Neural progenitor cell (in vitro differentiated cells): ENCODE data around the gene BRINP3. TPM values are rescaled to one million over a fixed set of nuclear protein-coding genes. Genes with fewer than 3 reads are reported as not detected.

Source experiments
- DNase-seq: peaks from one replicate; pipeline ENCODE4 v3.0.0-alpha.2; 2016; ENCODE audit warnings: low spot score
- H2AFZ ChIP-seq: fragments of 200-600 bp; sonication (generic); replicated peaks from 2 replicates; pipeline ENCODE4 v1.6.1; 2016; ENCODE audit warnings: antibody characterized with exemption
- H3F3A ChIP-seq: fragments of 200-600 bp; sonication (generic); 2 replicates; pipeline ENCODE4 v1.6.1; 2016; ENCODE audit warnings: antibody characterized with exemption, low read depth
- H3K27ac ChIP-seq: fragments of 200-600 bp; sonication (generic); 2 replicates; pipeline ENCODE4 v1.5.1; 2016; ENCODE audit warnings: mild to moderate bottlenecking
- H3K27me3 ChIP-seq: fragments of 200-600 bp; sonication (generic); 2 replicates; pipeline ENCODE4 v1.6.1; 2016; ENCODE audit warnings: mild to moderate bottlenecking, moderate library complexity
- H3K36me3 ChIP-seq: fragments of 200-600 bp; sonication (generic); 2 replicates; pipeline ENCODE4 v1.5.1; 2016
- H3K4me1 ChIP-seq: fragments of 200-600 bp; sonication (generic); 2 replicates; pipeline ENCODE4 v1.6.1; 2016; ENCODE audit warnings: mixed run types
- H3K4me2 ChIP-seq: fragments of 200-600 bp; sonication (generic); 2 replicates; pipeline ENCODE4 v1.6.1; 2016
- H3K4me3 ChIP-seq: fragments of 200-600 bp; sonication (generic); 2 replicates; pipeline ENCODE4 v1.5.1; 2016
- H3K79me2 ChIP-seq: fragments of 200-600 bp; sonication (generic); 2 replicates; pipeline ENCODE4 v1.6.1; 2016; ENCODE audit warnings: low read depth
- H3K9ac ChIP-seq: fragments of 200-600 bp; sonication (generic); 2 replicates; pipeline ENCODE4 v1.6.1; 2016
- H3K9me3 ChIP-seq: fragments of 200-600 bp; sonication (generic); 2 replicates; pipeline ENCODE4 v1.5.1; 2016; ENCODE audit warnings: low read depth
- H4K20me1 ChIP-seq: fragments of 200-600 bp; sonication (generic); 2 replicates; pipeline ENCODE4 v1.6.1; 2016; ENCODE audit warnings: low read depth
- H3K27ac Mint-ChIP-seq: 3 replicates; pipeline ENCODE4 v1.8.0; 2021; ENCODE audit warnings: mixed read lengths
- H3K27me3 Mint-ChIP-seq: 2 replicates; pipeline ENCODE4 v1.8.0; 2022; ENCODE audit warnings: low read depth, mild to moderate bottlenecking, inconsistent platforms, moderate library complexity, mixed read lengths; ENCODE audit not compliant: insufficient read depth
- H3K36me3 Mint-ChIP-seq: 3 replicates; pipeline ENCODE4 v1.8.0; 2021; ENCODE audit warnings: mixed read lengths
- H3K4me1 Mint-ChIP-seq: 3 replicates; pipeline ENCODE4 v1.8.0; 2021; ENCODE audit warnings: mixed read lengths
- H3K4me3 Mint-ChIP-seq: 3 replicates; pipeline ENCODE4 v1.8.0; 2021; ENCODE audit warnings: mild to moderate bottlenecking, moderate library complexity, mixed read lengths
- H3K9me3 Mint-ChIP-seq: 3 replicates; pipeline ENCODE4 v1.8.0; 2020; ENCODE audit warnings: mixed read lengths
- EZH2 ChIP-seq: fragments of 200-600 bp; sonication (generic); IDR thresholded peaks from 2 replicates; pipeline ENCODE4 v1.6.1; 2017; ENCODE audit warnings: antibody characterized with exemption, mild to moderate bottlenecking, moderate library complexity
- EZH2phosphoT487 ChIP-seq: fragments of 200-600 bp; sonication (generic); IDR thresholded peaks from 2 replicates; pipeline ENCODE4 v1.6.1; 2017; ENCODE audit warnings: antibody characterized with exemption
- total RNA-seq: library from RNA; depleted of rRNA; stranded (reverse); fragments of >200 nt; gene quantifications from 2 replicates; pipeline ENCODE4 v1.2.3, GENCODE V29; 2015; ENCODE audit warnings: low replicate concordance
- TF ChIP-seq, protein P1 (sequence below): fragments of 200-600 bp; sonication (generic); IDR thresholded peaks from 2 replicates; pipeline ENCODE4 v1.5.1; 2017; ENCODE audit warnings: antibody characterized with exemption, mild to moderate bottlenecking

BRINP3 gene
- total RNA-seq, 1 donor from 2014 or later = not detected

- Histone ChIP-seq H3K36me3 (no peaks in the 10 kb centered on the region), H3K79me2 (no peaks in the 10 kb centered on the region), H3K27me3 (no peaks in the 10 kb centered on the region), H4K20me1 (no peaks in the 10 kb centered on the region), H3K9ac (no peak overlapping the region), H3F3A (no peaks in the 10 kb centered on the region), H2AFZ (no peak overlapping the region), H3K4me1 (no peaks in the 10 kb centered on the region), H3K4me3 (no peak overlapping the region), H3K27ac (no peak overlapping the region), H3K9me3 (no peaks in the 10 kb centered on the region), H3K4me2 (no peak overlapping the region)
- H3K27ac Mint-ChIP-seq = no peak overlapping the region
- no peak for DNase-seq
- TF ChIP-seq, protein P1, sequence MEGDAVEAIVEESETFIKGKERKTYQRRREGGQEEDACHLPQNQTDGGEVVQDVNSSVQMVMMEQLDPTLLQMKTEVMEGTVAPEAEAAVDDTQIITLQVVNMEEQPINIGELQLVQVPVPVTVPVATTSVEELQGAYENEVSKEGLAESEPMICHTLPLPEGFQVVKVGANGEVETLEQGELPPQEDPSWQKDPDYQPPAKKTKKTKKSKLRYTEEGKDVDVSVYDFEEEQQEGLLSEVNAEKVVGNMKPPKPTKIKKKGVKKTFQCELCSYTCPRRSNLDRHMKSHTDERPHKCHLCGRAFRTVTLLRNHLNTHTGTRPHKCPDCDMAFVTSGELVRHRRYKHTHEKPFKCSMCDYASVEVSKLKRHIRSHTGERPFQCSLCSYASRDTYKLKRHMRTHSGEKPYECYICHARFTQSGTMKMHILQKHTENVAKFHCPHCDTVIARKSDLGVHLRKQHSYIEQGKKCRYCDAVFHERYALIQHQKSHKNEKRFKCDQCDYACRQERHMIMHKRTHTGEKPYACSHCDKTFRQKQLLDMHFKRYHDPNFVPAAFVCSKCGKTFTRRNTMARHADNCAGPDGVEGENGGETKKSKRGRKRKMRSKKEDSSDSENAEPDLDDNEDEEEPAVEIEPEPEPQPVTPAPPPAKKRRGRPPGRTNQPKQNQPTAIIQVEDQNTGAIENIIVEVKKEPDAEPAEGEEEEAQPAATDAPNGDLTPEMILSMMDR = no peak
- TF ChIP-seq EZH2 (no peak), EZH2phosphoT487 (no peak)
- H3K36me3 Mint-ChIP-seq = no peaks in the 10 kb centered on the region
- H3K4me3 Mint-ChIP-seq = no peak overlapping the region
- no peaks in the 10 kb centered on the region for H3K27me3 Mint-ChIP-seq
- no peaks in the 10 kb centered on the region for H3K4me1 Mint-ChIP-seq
- H3K9me3 Mint-ChIP-seq = no peaks in the 10 kb centered on the region
These were observed 124.0 kb downstream of the BRINP3 start for GRCh38 chr1:190353538-190354101.

DNA sequence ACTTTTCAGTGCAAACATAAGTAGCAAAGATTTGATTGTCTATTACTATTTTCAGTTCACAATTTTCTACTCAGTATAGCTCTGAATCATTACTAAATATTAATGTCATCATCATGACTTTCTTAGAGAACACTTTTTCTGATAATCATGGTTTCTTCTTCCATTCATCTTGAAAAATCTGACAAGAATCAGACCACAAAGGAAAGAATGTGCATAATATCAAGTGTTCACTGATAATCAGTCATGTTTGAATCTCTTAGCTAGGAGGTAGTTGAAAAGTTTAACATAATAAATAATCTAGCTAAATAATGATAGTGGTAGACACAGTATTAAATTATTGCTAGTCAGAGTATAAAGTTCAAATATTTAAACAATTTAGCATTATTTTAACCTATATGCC lies 133.2 kb downstream of the BRINP3 start:
- Histone ChIP-seq H3K27me3 (no peaks in the 10 kb centered on the region), H3K4me3 (no peak overlapping the region), H3K79me2 (no peaks in the 10 kb centered on the region), H3F3A (no peaks in the 10 kb centered on the region), H3K36me3 (no peaks in the 10 kb centered on the region), H4K20me1 (no peaks in the 10 kb centered on the region), H3K4me2 (no peak overlapping the region), H3K4me1 (no peaks in the 10 kb centered on the region), H3K9me3 (no peaks in the 10 kb centered on the region), H2AFZ (no peak overlapping the region), H3K9ac (no peak overlapping the region), H3K27ac (no peak overlapping the region)
- Mint-ChIP-seq H3K4me3 (no peak overlapping the region), H3K27ac (no peak overlapping the region), H3K36me3 (no peaks in the 10 kb centered on the region), H3K4me1 (peaks cover 3% of the 10 kb centered on the region), H3K27me3 (no peaks in the 10 kb centered on the region), H3K9me3 (no peaks in the 10 kb centered on the region)
- TF ChIP-seq, protein P1 = no peak
- TF ChIP-seq EZH2phosphoT487 (no peak), EZH2 (no peak)
- no peak for DNase-seq

- H4K20me1 ChIP-seq = no peaks in the 10 kb centered on the region
- Mint-ChIP-seq H3K4me3 (no peak overlapping the region), H3K4me1 (no peaks in the 10 kb centered on the region), H3K27me3 (no peaks in the 10 kb centered on the region), H3K36me3 (no peaks in the 10 kb centered on the region), H3K9me3 (no peaks in the 10 kb centered on the region), H3K27ac (no peak overlapping the region)
- H3K27ac ChIP-seq = no peak overlapping the region
- no peaks in the 10 kb centered on the region for H3K79me2 ChIP-seq
- no peaks in the 10 kb centered on the region for H3K36me3 ChIP-seq
- no peak for TF ChIP-seq EZH2
- TF ChIP-seq, protein P1 = no peak
- TF ChIP-seq EZH2phosphoT487 = no peak
- no peaks in the 10 kb centered on the region for H3F3A ChIP-seq
- H3K27me3 ChIP-seq = no peaks in the 10 kb centered on the region
- H3K4me1 ChIP-seq = no peaks in the 10 kb centered on the region
- H3K4me2 ChIP-seq = no peak overlapping the region
- no peak overlapping the region for H3K9ac ChIP-seq
- peaks cover 3% of the 10 kb centered on the region for H3K9me3 ChIP-seq
- H2AFZ ChIP-seq = no peak overlapping the region
- no peak for DNase-seq
- no peak overlapping the region for H3K4me3 ChIP-seq
These were observed 138.8 kb downstream of the BRINP3 start for GRCh38 chr1:190338829-190339228.
